ENCODE measurements around the gene RPL15.

DNA sequence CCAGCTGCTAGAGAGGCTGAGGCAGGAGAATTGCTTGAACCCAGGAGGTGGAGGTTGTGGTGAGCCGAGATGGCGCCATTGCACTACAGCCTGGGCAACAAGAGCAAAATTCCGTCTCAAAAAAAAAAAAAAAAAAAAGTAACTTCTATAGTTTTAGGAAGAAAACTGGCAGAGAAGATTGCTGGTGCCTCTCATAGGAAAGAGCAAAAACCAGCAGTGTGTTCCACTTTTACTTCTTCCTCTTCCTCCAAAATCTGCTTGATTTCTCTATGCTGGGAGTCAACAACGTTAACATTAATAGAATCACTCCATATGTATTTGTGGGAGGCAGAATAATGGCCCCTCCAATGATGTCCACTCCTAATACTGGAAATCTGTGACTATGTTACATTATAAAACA, 15.6 kb downstream of the RPL15 start:
- TF ChIP-seq, protein P1, sequence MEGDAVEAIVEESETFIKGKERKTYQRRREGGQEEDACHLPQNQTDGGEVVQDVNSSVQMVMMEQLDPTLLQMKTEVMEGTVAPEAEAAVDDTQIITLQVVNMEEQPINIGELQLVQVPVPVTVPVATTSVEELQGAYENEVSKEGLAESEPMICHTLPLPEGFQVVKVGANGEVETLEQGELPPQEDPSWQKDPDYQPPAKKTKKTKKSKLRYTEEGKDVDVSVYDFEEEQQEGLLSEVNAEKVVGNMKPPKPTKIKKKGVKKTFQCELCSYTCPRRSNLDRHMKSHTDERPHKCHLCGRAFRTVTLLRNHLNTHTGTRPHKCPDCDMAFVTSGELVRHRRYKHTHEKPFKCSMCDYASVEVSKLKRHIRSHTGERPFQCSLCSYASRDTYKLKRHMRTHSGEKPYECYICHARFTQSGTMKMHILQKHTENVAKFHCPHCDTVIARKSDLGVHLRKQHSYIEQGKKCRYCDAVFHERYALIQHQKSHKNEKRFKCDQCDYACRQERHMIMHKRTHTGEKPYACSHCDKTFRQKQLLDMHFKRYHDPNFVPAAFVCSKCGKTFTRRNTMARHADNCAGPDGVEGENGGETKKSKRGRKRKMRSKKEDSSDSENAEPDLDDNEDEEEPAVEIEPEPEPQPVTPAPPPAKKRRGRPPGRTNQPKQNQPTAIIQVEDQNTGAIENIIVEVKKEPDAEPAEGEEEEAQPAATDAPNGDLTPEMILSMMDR (IDR thresholded peaks at IDR 0.05; ENCODE audit: poor library complexity) = no peak
- no peak for TF ChIP-seq EZH2 (IDR thresholded peaks at IDR 0.05; ENCODE audit: borderline replicate concordance)
